GM06990 (cell line): Measurements from ENCODE around the gene HNRNPL.
"Not testable (repeated sequence)": the region's sequence is repeated elsewhere in the genome, so short reads cannot be mapped to it uniquely, and the experiment has no call there.

Experiments
- DNase-seq: peaks from one replicate; pipeline ENCODE4 v3.0.0-alpha.2; 2011; ENCODE audit not compliant: insufficient read length; ENCODE audit errors: extremely low read depth
- H3K27me3 ChIP-seq: replicated peaks from 2 replicates; pipeline ENCODE4 v1.6.0; 2011; ENCODE audit warnings: low read length; ENCODE audit not compliant: control insufficient read depth, insufficient read depth
- H3K36me3 ChIP-seq: 2 replicates; pipeline ENCODE4 v1.5.1; 2011; ENCODE audit warnings: low read length; ENCODE audit not compliant: control insufficient read depth, insufficient read depth
- H3K4me3 ChIP-seq: replicated peaks from 2 replicates; pipeline ENCODE4 v1.5.1; 2011; ENCODE audit warnings: low read depth, mild to moderate bottlenecking, control low read depth, low read length
- CTCF ChIP-seq: IDR thresholded peaks from 2 replicates; pipeline ENCODE4 v1.5.1; 2011; ENCODE audit warnings: low read length, control low read depth, mild to moderate bottlenecking, inconsistent platforms; ENCODE audit not compliant: insufficient read depth, poor library complexity, severe bottlenecking

The HNRNPL gene

GRCh38 chr19:38867171-38867780 is 17.5 kb upstream of the HNRNPL start:
- H3K36me3 ChIP-seq: peaks cover 19% of the 10 kb centered on the region
- H3K4me3 ChIP-seq: no peak overlapping the region
- no peak for DNase-seq
- no peak for TF ChIP-seq CTCF
- no peaks in the 10 kb centered on the region for H3K27me3 ChIP-seq

GRCh38 chr19:38862321-38863059 is 12.7 kb upstream of the HNRNPL start:
- TF ChIP-seq CTCF: no peak
- Histone ChIP-seq H3K36me3 (no peaks in the 10 kb centered on the region), H3K4me3 (no peak overlapping the region), H3K27me3 (no peaks in the 10 kb centered on the region)
- DNase-seq: no peak

- no peak for TF ChIP-seq CTCF
- Histone ChIP-seq H3K4me3 (no peak overlapping the region), H3K27me3 (no peaks in the 10 kb centered on the region), H3K36me3 (no peaks in the 10 kb centered on the region)
- no peak for DNase-seq
These were observed 11.6 kb upstream of the HNRNPL start for GRCh38 chr19:38861368-38861767.

GRCh38 chr19:38859631-38860204 is 9.9 kb upstream of the HNRNPL start:
- H3K4me3 ChIP-seq, H3K36me3 ChIP-seq, DNase-seq, H3K27me3 ChIP-seq: not testable (repeated sequence)

GRCh38 chr19:38856813-38857212 is 7.0 kb upstream of the HNRNPL start:
- DNase-seq: no peak
- no peaks in the 10 kb centered on the region for H3K36me3 ChIP-seq
- no peaks in the 10 kb centered on the region for H3K27me3 ChIP-seq
- no peak for TF ChIP-seq CTCF
- H3K4me3 ChIP-seq: peak overlapping the region; percentile 14; the same call in 1 of the 2 replicates

GRCh38 chr19:38855751-38856150 is 6.0 kb upstream of the HNRNPL start:
- not testable (repeated sequence) for H3K27me3 ChIP-seq, H3K4me3 ChIP-seq, H3K36me3 ChIP-seq, DNase-seq

GRCh38 chr19:38854961-38855360 is 5.2 kb upstream of the HNRNPL start:
- H3K4me3 ChIP-seq, H3K36me3 ChIP-seq, H3K27me3 ChIP-seq, DNase-seq: not testable (repeated sequence)
